GM21786 (cell line): ENCODE results near the gene KCNG2.

Experiments used
- ATAC-seq: cut with Tn5 transposase; IDR thresholded peaks from one replicate; pipeline ENCODE4 v1.9.1; 2021; ENCODE audit not compliant: unreplicated experiment

KCNG2 gene

DNA sequence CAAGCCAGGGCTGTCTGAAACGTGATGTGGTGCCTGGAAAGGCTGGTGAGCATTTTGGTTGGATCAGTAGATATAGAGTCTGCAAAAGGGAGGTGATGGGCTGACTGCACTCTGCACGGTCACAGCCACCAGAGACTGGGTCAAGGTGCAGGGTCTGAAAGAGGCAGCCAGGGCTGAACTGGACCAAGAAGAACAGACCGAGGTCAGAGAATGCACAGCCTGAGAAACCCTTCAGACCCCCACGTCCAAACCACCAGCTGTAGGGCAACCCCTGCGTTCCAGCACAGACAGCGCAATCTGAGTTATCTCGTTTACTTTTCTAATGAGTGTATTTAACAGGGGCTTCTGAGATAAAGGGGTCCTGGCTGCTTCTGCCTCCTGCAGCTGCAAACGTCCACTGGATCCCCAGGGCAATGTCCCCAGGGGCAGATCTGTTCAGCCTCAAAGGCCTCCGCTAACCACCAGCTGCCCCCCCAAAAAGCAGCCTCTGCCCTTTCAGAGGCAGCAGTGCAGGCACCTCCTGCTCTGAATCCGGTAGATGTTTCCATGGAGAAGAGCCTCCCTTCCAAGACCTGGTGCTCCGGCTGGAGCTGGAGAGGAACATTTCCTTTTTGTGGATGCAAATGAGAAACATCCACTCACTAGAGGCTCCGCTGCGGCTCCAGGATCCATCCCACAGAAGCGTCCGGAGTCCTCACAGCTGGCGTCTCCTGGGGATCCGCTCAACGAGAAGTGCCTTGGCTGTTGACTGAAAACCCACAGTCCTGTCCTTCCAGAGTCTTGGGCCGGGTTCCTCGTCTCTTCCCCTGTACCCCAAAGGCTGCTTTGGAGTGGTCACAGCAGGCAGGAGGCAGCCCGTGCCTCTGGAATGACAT lies 970 bp upstream of the KCNG2 start:
- ATAC-seq, result no peak

DNA sequence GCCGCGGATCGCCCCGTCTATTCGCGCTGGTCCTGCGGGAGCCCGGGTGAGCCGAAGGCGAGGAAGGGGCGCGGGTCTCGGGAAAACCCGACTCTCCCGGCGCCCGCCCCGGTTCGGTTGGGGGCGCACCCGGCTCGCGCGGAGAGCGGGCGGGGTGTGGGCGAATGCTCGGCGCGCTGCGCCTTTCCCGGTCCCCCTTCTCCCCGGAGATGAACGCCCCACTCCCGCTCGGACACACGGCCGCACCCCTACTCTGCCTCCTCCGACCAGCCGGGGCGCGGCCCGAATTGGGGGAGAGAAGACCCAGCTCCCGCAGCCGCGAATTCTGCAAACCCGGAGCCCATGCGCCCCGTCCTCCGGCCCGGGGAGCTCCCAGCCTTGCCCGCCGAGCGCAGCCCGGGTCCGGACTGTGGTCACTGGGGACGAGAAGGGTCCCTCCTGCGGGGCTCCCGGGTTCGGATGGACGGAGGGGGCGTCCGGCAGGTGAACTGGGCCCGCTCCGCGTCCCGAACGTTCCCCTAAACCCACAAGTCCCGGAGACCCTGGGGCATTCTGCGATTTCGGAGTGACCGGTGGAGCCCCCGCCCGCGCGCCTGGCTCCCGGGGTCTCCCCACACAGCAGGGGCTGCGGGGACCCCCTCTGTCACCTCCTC lies 734 bp downstream of the KCNG2 start:
- ATAC-seq, result no peak

GRCh38 chr18:79798999-79799370 lies 1.2 kb downstream of the KCNG2 start:
- ATAC-seq, result no peak

- no peak for ATAC-seq
These were observed 2.1 kb downstream of the KCNG2 start for GRCh38 chr18:79799619-79800370.

DNA sequence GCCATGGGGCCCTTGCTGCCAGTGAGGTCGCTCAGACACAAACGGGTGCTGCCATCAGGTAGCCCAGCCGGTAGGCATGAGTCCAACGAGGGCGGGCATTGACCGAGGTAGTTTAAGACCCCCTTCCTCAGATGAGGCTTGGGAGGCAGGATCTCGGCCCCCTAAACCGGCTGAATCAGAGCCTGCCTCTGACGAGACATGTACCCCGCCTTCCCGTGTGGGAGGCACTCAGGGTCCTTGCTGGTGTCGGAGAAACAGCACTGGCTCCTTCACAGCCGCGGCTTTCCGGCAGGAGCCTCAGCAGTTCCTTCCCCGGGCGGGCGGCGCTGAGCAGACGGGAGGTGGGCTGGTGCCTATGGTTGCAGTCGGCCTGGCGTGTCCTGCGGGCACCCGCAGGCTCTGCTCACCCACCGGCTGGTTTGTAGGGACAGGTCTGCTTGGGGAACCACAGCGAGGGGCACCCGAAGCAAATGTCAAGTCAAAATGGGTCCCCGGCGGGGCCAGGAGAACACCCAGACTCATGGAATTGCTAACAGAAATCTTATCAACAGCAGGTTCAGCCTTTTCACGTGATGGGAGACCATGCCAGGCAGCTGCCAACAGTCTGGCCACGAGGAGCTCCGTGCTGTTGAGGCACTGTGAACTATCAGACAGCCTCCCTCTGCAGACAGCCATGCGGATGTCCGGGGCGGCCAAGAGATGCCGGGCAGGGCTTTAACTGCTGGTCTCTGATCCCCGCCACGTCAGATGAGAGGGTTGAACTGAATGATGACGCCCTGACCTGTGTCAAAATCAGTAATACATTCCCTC lies 2.8 kb downstream of the KCNG2 start:
- ATAC-seq, result no peak

GRCh38 chr18:79801217-79801616 lies 3.5 kb downstream of the KCNG2 start:
- ATAC-seq, result no peak

DNA sequence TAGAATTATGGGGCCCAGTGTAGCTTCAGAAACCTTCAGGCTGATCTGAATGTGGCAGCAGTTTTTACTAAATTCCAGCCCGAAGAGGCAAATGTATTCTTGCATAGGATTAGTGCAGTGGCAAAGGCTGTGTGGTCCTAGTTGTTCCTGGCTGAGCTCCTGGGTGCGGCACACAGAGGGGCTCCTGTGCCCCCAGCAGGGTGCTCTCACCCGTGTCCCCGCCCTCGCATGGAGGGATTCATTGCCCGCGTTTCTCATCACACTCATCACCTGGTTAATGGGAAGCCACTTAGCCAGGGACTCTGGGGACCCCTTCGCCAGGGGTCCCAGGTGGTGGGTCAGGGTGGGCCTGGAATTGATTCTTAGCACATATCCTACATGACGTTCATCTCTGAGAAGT lies 3.9 kb downstream of the KCNG2 start:
- ATAC-seq, result no peak

- no peak for ATAC-seq
These were observed 4.6 kb downstream of the KCNG2 start for GRCh38 chr18:79802298-79802697.

DNA sequence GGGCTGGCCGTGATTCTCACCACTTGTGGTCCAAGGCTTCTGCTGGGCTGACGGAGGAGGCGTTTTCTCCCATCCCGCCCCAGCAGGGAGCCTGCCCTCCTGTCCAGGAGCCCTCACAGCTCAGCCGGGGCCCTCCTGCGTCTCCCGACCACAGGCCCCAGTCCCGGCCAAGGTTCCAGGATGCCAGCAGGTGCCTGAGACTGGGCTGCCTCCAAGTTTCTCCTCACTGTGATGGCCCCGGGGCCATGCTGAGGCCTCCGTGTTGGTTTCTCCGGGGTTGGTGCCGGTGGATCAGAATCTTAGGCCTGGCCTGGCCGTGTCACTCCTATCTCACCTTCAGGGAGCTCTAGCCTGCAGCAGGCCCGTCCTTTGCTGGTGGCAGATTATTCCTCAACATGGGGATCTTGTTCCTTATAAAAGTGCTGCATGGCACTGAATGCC lies 5.9 kb downstream of the KCNG2 start:
- ATAC-seq, result no peak

- no peak for ATAC-seq
These were observed 6.5 kb downstream of the KCNG2 start for GRCh38 chr18:79804130-79804787.

GRCh38 chr18:79805211-79805887 lies 7.6 kb downstream of the KCNG2 start:
- ATAC-seq, result no peak

GRCh38 chr18:79805926-79806487 lies 8.3 kb downstream of the KCNG2 start:
- ATAC-seq, result no peak

DNA sequence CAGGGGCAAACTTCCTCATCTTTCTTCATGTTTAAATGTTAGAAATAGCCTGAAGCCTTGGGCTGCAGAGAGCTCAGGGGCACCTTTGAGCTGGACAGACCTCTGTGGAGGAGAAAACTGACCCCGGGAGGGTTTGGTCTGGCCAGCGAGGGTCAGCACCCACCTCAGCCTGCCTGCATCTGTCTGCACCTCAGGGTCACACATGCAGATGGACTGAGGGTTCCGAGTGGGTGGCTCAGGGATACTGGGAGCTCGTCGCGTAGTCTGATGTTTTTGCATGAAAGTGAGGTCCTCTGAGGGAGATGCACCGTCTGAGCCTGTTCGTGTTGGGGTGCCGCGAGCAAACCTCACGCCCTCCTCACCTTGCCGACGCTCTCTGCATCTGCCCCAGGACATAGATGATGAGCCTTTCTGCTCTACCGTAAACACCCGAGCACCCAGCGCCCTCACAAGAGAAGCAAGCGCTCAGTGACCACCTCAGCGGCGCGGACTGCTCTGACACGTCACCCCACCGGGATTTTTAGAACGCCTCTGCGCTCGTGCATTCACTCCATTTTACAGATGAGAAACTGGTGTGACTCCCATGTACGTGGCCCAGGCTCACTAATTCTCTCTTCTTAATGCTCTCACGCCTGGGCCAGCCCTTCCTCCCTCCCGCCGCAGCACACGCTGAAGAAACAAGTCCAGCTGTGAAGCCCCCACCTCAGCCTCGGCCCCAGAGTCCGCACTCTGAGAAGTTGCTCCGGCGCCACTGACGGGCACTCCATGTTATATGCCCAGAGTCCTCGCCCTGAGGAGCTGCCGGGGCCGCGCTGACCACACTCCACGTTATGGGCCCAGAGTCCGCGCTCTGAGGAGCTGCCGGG lies 9.5 kb downstream of the KCNG2 start:
- no peak for ATAC-seq

DNA sequence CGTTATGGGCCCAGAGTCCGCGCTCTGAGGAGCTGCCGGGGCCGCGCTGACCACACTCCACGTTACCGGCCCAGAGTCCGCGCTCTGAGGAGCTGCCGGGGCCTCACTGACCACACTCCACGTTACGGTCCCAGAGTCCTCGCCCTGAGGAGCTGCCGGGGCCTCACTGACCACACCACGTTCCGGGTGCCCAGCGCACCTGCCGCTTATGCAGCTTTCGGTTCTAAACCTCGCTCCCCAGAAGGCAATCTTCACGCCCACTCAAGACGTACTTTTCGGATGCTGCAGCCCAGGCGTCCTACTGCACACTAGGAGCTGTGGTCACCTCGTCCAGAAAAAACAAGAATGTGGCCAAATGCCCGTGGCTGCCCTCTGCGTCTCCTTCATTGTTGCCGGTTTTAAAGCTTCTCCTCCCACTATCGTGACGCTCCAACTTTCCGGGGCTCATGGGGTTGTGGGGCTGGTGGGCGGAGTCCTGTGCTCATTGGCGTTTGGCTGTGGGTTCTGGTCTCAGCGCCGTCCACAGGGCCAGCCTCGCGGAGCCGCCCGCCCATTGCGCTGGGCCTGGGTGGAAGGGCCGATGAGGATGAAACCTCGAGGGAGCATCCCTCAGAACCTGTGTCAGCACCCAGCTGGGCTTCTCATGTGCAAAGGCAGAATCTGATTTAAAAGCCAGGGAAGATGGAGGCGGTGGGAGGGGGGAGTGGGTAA lies 11.9 kb downstream of the KCNG2 start:
- no peak for ATAC-seq

- ATAC-seq, result peak; percentile 56
These were observed 14.3 kb downstream of the KCNG2 start for GRCh38 chr18:79812052-79812451.

GRCh38 chr18:79814373-79814772 lies 16.6 kb downstream of the KCNG2 start:
- ATAC-seq, result no peak

DNA sequence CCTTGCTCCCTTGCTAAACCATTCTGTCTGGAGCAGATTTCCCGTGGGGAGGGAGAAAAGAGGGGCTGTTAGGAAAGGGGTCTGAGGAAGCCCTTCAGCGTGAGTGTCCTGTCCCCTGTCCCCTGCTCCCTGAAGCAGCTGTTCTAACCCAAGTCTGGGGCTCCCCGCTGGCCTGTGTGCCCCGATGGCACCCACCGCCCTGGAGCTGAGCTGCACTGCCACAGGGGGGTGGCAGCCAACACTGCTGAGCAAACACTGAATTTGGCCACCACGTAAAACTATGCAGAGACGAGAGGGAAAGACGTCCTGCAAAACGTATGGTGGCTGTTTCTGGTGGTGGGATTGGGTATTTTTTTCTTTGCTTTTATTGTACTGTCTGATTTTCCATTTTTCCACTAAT lies 17.9 kb downstream of the KCNG2 start:
- no peak for ATAC-seq

- no peak for ATAC-seq
These were observed 18.4 kb downstream of the KCNG2 start for GRCh38 chr18:79816092-79816491.
